Panc1 (cell line): Measurements from ENCODE around the gene TEAD4. TPM values are rescaled to one million over a fixed set of nuclear protein-coding genes. Genes with fewer than 3 reads are reported as not detected.

Experiments used
- ATAC-seq: fragments of 200-7000 bp; cut with Tn5 transposase; 2 replicates; pipeline ENCODE4 v1.9.1; 2020; ENCODE audit warnings: mild to moderate bottlenecking, moderate library complexity
- BruUV-seq: library from RNA; stranded (reverse); fragments of 400-500 nt; replicated peaks from 2 replicates; lab custom pipeline; 2021; lab: Mats Ljungman, UMichigan
- CTCF ChIA-PET: fragments of 300-600 bp; sonication (Branson Sonifier 250); formaldehyde crosslinking; loops from one replicate; lab custom pipeline; 2022; ENCODE audit warnings: antibody characterized with exemption; lab: Charles Lee
- POLR2A ChIA-PET: fragments of 300-600 bp; sonication (Branson Sonifier 250); formaldehyde crosslinking; loops from one replicate; lab custom pipeline; 2022; ENCODE audit warnings: antibody characterized with exemption; lab: Charles Lee
- DNase-seq: peaks from one replicate; pipeline ENCODE4 v3.0.0-alpha.2; 2010; ENCODE audit warnings: low read depth, low spot score
- H3K27ac ChIP-seq: 2 replicates; pipeline ENCODE4 v1.5.1; 2011; ENCODE audit warnings: mild to moderate bottlenecking, low read length, inconsistent platforms
- H3K27me3 ChIP-seq: fragments of 200-500 bp; sonication (Bioruptor generic); 2 replicates; pipeline ENCODE4 v1.6.0; 2014; ENCODE audit warnings: low read length, inconsistent platforms; ENCODE audit not compliant: control insufficient read depth, insufficient read depth
- H3K36me3 ChIP-seq: fragments of 200-500 bp; sonication (Bioruptor generic); 2 replicates; pipeline ENCODE4 v1.5.1; 2014; ENCODE audit warnings: inconsistent platforms, mild to moderate bottlenecking, low read length, moderate library complexity; ENCODE audit not compliant: control insufficient read depth, insufficient read depth
- H3K4me1 ChIP-seq: 2 replicates; pipeline ENCODE4 v1.5.1; 2011; ENCODE audit warnings: inconsistent platforms, mild to moderate bottlenecking, low read length, moderate library complexity; ENCODE audit not compliant: control insufficient read depth, insufficient read depth
- H3K4me3 ChIP-seq, 2 experiments: 2 replicates each; pipeline ENCODE4 v1.5.1; 2011 to 2012; ENCODE audit warnings: low read depth in 2 of 2, low read length in 2 of 2, mild to moderate bottlenecking in 2 of 2, inconsistent platforms in 1 of 2, moderate library complexity in 1 of 2
- H3K9me3 ChIP-seq: fragments of 200-500 bp; sonication (Bioruptor generic); 2 replicates; pipeline ENCODE4 v1.5.1; 2014; ENCODE audit warnings: low read depth, mild to moderate bottlenecking, inconsistent platforms, low read length, moderate library complexity; ENCODE audit not compliant: control insufficient read depth, insufficient read depth
- POLR2AphosphoS5 ChIP-seq: IDR thresholded peaks from 2 replicates; pipeline ENCODE4 v1.6.1; 2012; ENCODE audit warnings: mild to moderate bottlenecking, low read depth, low read length, moderate library complexity
- SIN3A ChIP-seq: IDR thresholded peaks from 2 replicates; pipeline ENCODE4 v1.6.1; 2012; ENCODE audit warnings: low read depth, mild to moderate bottlenecking, low read length, moderate library complexity, borderline replicate concordance; ENCODE audit not compliant: insufficient read depth
- TCF7L2 ChIP-seq: IDR thresholded peaks from 2 replicates; pipeline ENCODE4 v1.6.1; 2011; ENCODE audit warnings: mild to moderate bottlenecking, low read depth, low read length, inconsistent platforms
- in situ Hi-C: cut with HindIII; loops from 2 replicates; pipeline ENCODE4 v1.10.0; 2016; ENCODE audit warnings: low sequenced_read_pairs, low pct_unique_long_range_greater_than_20kb
- intact Hi-C: fragments of 100-400 bp; cut with micrococcal nuclease; formaldehyde crosslinking; loops from one replicate; pipeline ENCODE4 v1.10.0; 2022; ENCODE audit not compliant: unreplicated experiment
- total RNA-seq: library from RNA; stranded (reverse); gene quantifications from one replicate; pipeline ENCODE4 v1.2.1, GENCODE V29; 2021; ENCODE audit not compliant: unreplicated experiment
- TF ChIP-seq, protein P1 (sequence below): fragments of 450-650 bp; IDR thresholded peaks from 2 replicates; pipeline ENCODE4 v1.5.1; 2017; ENCODE audit warnings: mild to moderate bottlenecking
- TF ChIP-seq, protein P2 (sequence below), 2 experiments: IDR thresholded peaks; 2 replicates each; pipeline ENCODE4 v1.6.1; 2011 to 2012; ENCODE audit warnings: low read depth in 2 of 2, control low read depth in 1 of 2, low read length in 1 of 2, mild to moderate bottlenecking in 1 of 2, moderate library complexity in 1 of 2; ENCODE audit not compliant: insufficient read depth in 1 of 2

The TEAD4 gene
- total RNA-seq, 1 experiment from 2014 or later = 47.6 TPM

DNA sequence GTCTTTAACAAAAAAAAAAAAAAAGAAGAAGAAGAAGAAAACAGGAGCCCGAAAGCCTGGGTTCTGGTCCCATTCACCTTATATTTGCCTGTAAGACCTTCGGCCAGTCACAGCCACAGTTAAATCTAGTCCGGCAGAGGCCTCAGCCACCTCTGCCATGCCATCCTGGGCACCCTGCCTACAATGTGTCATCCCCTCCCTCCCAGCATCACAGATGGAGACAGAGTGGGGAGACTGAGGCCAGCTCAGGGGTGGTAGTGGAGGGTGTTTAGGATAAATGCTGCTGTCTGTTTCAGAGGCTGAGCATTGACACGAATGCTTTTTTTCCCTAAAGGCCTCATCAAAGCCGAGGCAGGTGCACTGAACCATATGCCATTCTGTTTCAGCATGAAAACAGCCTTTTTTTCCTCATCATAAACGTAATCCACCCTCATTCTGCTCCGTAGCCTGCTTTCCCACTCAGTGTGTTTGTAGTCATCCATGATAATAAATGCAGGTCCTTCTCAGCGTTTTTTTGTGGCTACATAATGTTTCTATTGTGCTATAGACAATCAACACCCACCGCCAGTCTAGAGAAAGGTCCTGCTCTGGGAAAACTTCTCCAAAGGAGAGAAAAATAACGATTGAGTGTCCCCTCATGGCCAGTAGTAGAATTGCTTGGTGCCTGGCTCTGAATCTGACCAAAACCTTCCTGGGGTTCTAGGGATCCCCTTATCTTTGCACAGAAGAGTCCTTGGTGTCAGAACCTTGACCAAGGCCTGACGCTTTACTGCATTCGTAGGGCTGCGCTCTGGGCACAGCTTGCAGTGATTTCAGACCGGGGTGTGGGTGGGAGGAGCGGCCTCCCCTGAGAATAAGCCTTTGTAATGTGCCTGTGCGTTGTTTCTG is 76.9 kb downstream of the TEAD4 start:
- BruUV-seq = no TSS peak
- Histone ChIP-seq H3K36me3 (no peaks in the 10 kb centered on the region), H3K27ac (no peak overlapping the region), H3K27me3 (no peaks in the 10 kb centered on the region), H3K4me3 (no peak overlapping the region), H3K9me3 (no peaks in the 10 kb centered on the region), H3K4me1 (no peaks in the 10 kb centered on the region)
- intact Hi-C loops (no loop called here), in situ Hi-C loops (no loop called here)
- no peak for DNase-seq
- CTCF ChIA-PET = interaction anchor here (0.7 kb wide), 1 partner anchor 76 kb away, joined by 3 read pairs; no protein-coding TSS in a partner anchor
- no peak for ATAC-seq
- POLR2A ChIA-PET = no interaction called here
- no peak for TF ChIP-seq SIN3A
- TF ChIP-seq, protein P1, sequence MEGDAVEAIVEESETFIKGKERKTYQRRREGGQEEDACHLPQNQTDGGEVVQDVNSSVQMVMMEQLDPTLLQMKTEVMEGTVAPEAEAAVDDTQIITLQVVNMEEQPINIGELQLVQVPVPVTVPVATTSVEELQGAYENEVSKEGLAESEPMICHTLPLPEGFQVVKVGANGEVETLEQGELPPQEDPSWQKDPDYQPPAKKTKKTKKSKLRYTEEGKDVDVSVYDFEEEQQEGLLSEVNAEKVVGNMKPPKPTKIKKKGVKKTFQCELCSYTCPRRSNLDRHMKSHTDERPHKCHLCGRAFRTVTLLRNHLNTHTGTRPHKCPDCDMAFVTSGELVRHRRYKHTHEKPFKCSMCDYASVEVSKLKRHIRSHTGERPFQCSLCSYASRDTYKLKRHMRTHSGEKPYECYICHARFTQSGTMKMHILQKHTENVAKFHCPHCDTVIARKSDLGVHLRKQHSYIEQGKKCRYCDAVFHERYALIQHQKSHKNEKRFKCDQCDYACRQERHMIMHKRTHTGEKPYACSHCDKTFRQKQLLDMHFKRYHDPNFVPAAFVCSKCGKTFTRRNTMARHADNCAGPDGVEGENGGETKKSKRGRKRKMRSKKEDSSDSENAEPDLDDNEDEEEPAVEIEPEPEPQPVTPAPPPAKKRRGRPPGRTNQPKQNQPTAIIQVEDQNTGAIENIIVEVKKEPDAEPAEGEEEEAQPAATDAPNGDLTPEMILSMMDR = peak; percentile 16; the same call in 1 of the 2 replicates
- no peak for TF ChIP-seq TCF7L2

DNA sequence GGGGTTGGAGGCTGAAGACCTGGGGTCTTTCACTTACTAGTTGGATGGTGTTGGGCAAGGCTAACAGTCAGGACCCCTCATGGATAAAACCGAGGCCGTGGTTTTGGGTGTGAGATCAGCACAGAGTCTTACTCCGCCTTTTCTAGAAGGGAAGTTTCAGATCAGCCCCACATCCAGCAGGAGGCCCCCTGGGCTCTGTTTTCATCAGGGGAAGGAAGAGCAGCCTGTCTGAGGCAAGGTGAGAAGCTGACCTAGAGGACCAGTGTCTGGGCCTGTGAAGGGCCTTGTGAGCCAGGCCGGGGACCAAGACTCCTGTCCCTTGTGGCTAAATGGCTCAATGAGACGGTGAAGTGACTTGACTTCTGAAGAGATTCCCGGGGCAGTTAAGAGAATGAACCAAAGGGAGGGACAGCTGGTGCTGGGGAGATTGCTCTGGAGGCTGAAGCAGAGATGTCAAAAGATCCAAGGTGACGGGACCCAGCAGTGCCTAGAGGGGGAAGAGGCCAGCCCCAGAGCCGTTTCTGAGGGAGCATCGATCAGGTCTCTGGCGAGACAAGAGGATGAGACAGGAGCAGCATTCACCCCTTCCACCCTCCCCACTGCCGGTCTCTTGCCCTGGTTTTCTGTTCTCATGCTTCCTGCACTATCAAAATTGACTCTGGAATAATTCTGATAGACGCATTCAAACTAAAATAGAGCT is 77.9 kb downstream of the TEAD4 start:
- H3K9me3 ChIP-seq = no peaks in the 10 kb centered on the region
- ChIA-PET CTCF (no interaction called here), POLR2A (no interaction called here)
- no peak for ATAC-seq
- no peak overlapping the region for H3K4me3 ChIP-seq
- intact Hi-C loops = no loop called here
- no peaks in the 10 kb centered on the region for H3K36me3 ChIP-seq
- no peak overlapping the region for H3K27ac ChIP-seq
- no TSS peak for BruUV-seq
- H3K27me3 ChIP-seq = no peaks in the 10 kb centered on the region
- no peak for DNase-seq
- TF ChIP-seq, protein P2, sequence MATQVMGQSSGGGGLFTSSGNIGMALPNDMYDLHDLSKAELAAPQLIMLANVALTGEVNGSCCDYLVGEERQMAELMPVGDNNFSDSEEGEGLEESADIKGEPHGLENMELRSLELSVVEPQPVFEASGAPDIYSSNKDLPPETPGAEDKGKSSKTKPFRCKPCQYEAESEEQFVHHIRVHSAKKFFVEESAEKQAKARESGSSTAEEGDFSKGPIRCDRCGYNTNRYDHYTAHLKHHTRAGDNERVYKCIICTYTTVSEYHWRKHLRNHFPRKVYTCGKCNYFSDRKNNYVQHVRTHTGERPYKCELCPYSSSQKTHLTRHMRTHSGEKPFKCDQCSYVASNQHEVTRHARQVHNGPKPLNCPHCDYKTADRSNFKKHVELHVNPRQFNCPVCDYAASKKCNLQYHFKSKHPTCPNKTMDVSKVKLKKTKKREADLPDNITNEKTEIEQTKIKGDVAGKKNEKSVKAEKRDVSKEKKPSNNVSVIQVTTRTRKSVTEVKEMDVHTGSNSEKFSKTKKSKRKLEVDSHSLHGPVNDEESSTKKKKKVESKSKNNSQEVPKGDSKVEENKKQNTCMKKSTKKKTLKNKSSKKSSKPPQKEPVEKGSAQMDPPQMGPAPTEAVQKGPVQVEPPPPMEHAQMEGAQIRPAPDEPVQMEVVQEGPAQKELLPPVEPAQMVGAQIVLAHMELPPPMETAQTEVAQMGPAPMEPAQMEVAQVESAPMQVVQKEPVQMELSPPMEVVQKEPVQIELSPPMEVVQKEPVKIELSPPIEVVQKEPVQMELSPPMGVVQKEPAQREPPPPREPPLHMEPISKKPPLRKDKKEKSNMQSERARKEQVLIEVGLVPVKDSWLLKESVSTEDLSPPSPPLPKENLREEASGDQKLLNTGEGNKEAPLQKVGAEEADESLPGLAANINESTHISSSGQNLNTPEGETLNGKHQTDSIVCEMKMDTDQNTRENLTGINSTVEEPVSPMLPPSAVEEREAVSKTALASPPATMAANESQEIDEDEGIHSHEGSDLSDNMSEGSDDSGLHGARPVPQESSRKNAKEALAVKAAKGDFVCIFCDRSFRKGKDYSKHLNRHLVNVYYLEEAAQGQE (IDR thresholded peaks at IDR 0.05; ENCODE audit: insufficient read depth in 1 of 2, low read depth in 2 of 2, low read length in 1 of 2) = no peak
- no peak for TF ChIP-seq POLR2AphosphoS5
- in situ Hi-C loops = no loop called here
- no peaks in the 10 kb centered on the region for H3K4me1 ChIP-seq

DNA sequence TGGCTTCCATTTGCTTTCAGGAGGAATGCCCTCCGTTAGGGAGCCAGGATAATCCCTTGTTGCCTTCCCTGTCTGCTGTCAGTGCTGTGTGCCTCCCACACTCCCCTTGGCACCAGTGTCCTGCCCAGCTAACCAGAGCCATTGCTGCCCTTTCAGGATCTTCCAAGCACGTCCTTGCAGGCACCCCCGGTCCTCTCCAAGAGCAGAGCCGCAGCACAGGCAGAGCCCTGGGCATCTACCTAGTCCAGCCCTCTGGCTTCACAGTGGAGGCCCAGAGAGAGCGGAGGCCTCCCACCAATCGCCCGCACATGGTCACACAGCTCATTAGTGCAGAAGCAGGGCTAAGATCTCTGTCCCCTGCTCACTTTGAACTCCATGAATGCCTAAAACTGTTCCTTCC is 79.0 kb downstream of the TEAD4 start:
- no peaks in the 10 kb centered on the region for H3K27me3 ChIP-seq
- no peak overlapping the region for H3K4me3 ChIP-seq
- no peaks in the 10 kb centered on the region for H3K9me3 ChIP-seq
- in situ Hi-C loops = no loop called here
- no peaks in the 10 kb centered on the region for H3K36me3 ChIP-seq
- no peak overlapping the region for H3K27ac ChIP-seq
- DNase-seq (no peak), ATAC-seq (no peak)
- intact Hi-C loops = no loop called here
- no peaks in the 10 kb centered on the region for H3K4me1 ChIP-seq
- no TSS peak for BruUV-seq
- ChIA-PET CTCF (no interaction called here), POLR2A (no interaction called here)
- TF ChIP-seq TCF7L2 = no peak
- TF ChIP-seq, protein P2 (IDR thresholded peaks at IDR 0.05; ENCODE audit: insufficient read depth in 1 of 2, low read depth in 2 of 2, low read length in 1 of 2) = no peak
- no peak for TF ChIP-seq SIN3A
